H9 (cell line): Measurements from ENCODE around the gene UNC13C. TPM values are rescaled to one million over a fixed set of nuclear protein-coding genes. Genes with fewer than 3 reads are reported as not detected.

Experiments used
- DNase-seq: peaks from one replicate; pipeline ENCODE4 v3.0.0-alpha.2; 2017
- H2AFZ ChIP-seq: one replicate; pipeline ENCODE4 v1.6.1; 2013; ENCODE audit warnings: mild to moderate bottlenecking, low read length, control low read depth, moderate library complexity
- H2AK5ac ChIP-seq: 2 replicates; pipeline ENCODE4 v1.6.1; 2013; ENCODE audit warnings: low read length, control low read depth, mixed read lengths; ENCODE audit not compliant: insufficient read length
- H2BK120ac ChIP-seq: one replicate; pipeline ENCODE4 v1.6.1; 2013; ENCODE audit warnings: low read depth, mild to moderate bottlenecking, low read length, control low read depth, inconsistent platforms; ENCODE audit not compliant: poor library complexity, severe bottlenecking
- H2BK12ac ChIP-seq: 2 replicates; pipeline ENCODE4 v1.6.1; 2013; ENCODE audit warnings: low read length, control low read depth, mixed read lengths, low read depth; ENCODE audit not compliant: insufficient read length
- H2BK15ac ChIP-seq: 2 replicates; pipeline ENCODE4 v1.6.1; 2013; ENCODE audit warnings: low read depth, low read length, control low read depth
- H2BK20ac ChIP-seq: one replicate; pipeline ENCODE4 v1.6.1; 2013; ENCODE audit warnings: low read depth, mild to moderate bottlenecking, low read length, control low read depth, inconsistent platforms; ENCODE audit not compliant: poor library complexity, severe bottlenecking
- H2BK5ac ChIP-seq: 2 replicates; pipeline ENCODE4 v1.6.1; 2013; ENCODE audit warnings: low read length, control low read depth, mixed read lengths; ENCODE audit not compliant: insufficient read length
- H3K14ac ChIP-seq: 2 replicates; pipeline ENCODE4 v1.6.1; 2013; ENCODE audit warnings: low read length, control low read depth; ENCODE audit not compliant: insufficient read depth
- H3K18ac ChIP-seq: 2 replicates; pipeline ENCODE4 v1.6.1; 2013; ENCODE audit warnings: low read depth, mild to moderate bottlenecking, mixed read lengths, low read length, control low read depth; ENCODE audit not compliant: insufficient read length
- H3K23ac ChIP-seq: 2 replicates; pipeline ENCODE4 v1.6.1; 2013; ENCODE audit warnings: low read length, control low read depth, mixed read lengths, low read depth; ENCODE audit not compliant: insufficient read length
- H3K23me2 ChIP-seq: 2 replicates; pipeline ENCODE4 v1.6.1; 2013; ENCODE audit warnings: low read depth, mild to moderate bottlenecking, mixed read lengths, low read length, control low read depth; ENCODE audit not compliant: insufficient read length, poor library complexity, severe bottlenecking
- H3K27ac ChIP-seq: 2 replicates; pipeline ENCODE4 v1.5.1; 2013; ENCODE audit warnings: low read length, control low read depth, mixed read lengths, low read depth; ENCODE audit not compliant: insufficient read length
- H3K27me3 ChIP-seq: 2 replicates; pipeline ENCODE4 v1.6.1; 2013; ENCODE audit warnings: low read length, control low read depth, inconsistent platforms; ENCODE audit not compliant: insufficient read depth
- H3K4ac ChIP-seq: 2 replicates; pipeline ENCODE4 v1.6.1; 2013; ENCODE audit warnings: low read depth, mild to moderate bottlenecking, control low read depth, inconsistent platforms, low read length, moderate library complexity
- H3K4me1 ChIP-seq: 2 replicates; pipeline ENCODE4 v1.6.1; 2013; ENCODE audit warnings: low read length, control low read depth, inconsistent platforms; ENCODE audit not compliant: insufficient read depth
- H3K4me2 ChIP-seq: 2 replicates; pipeline ENCODE4 v1.6.1; 2013; ENCODE audit warnings: low read length, control low read depth, mixed read lengths; ENCODE audit not compliant: insufficient read length, insufficient read depth
- H3K56ac ChIP-seq: 2 replicates; pipeline ENCODE4 v1.6.1; 2013; ENCODE audit warnings: low read depth, mild to moderate bottlenecking, mixed read lengths, low read length, control low read depth; ENCODE audit not compliant: insufficient read length
- H3K79me1 ChIP-seq: 2 replicates; pipeline ENCODE4 v1.6.1; 2013; ENCODE audit warnings: low read depth, mild to moderate bottlenecking, moderate library complexity, low read length, control low read depth, inconsistent platforms; ENCODE audit not compliant: insufficient read depth, poor library complexity, severe bottlenecking
- H3K79me2 ChIP-seq: 2 replicates; pipeline ENCODE4 v1.6.1; 2013; ENCODE audit warnings: low read length, control low read depth, inconsistent platforms; ENCODE audit not compliant: insufficient read depth
- H3K9ac ChIP-seq: 2 replicates; pipeline ENCODE4 v1.6.1; 2013; ENCODE audit warnings: low read length, control low read depth, mixed read lengths; ENCODE audit not compliant: insufficient read length; ENCODE audit errors: extremely low read depth
- H3K9me3 ChIP-seq: one replicate; pipeline ENCODE4 v1.6.1; 2013; ENCODE audit warnings: low read depth, low read length, inconsistent platforms; ENCODE audit not compliant: control insufficient read depth
- H3T11ph ChIP-seq: one replicate; pipeline ENCODE4 v1.6.1; 2013; ENCODE audit warnings: mild to moderate bottlenecking, low read length, control low read depth, inconsistent platforms
- H4K20me1 ChIP-seq: one replicate; pipeline ENCODE4 v1.6.1; 2013; ENCODE audit not compliant: control insufficient read depth, insufficient read length, insufficient read depth
- H4K5ac ChIP-seq: 2 replicates; pipeline ENCODE4 v1.6.1; 2013; ENCODE audit warnings: low read depth, mild to moderate bottlenecking, mixed read lengths, low read length, control low read depth; ENCODE audit not compliant: insufficient read length
- H4K8ac ChIP-seq: replicated peaks from 2 replicates; pipeline ENCODE4 v1.6.1; 2013; ENCODE audit warnings: low read length, control low read depth, mixed read lengths, low read depth; ENCODE audit not compliant: insufficient read length
- H4K91ac ChIP-seq: 2 replicates; pipeline ENCODE4 v1.6.1; 2013; ENCODE audit warnings: low read depth, mild to moderate bottlenecking, moderate library complexity, mixed read lengths, low read length, control low read depth; ENCODE audit not compliant: insufficient read length
- H3K27ac Mint-ChIP-seq, 3 experiments: 2 replicates in 2 of 3; 3 replicates in 1 of 3; pipeline ENCODE4 v1.8.0; 2020 to 2021; ENCODE audit warnings: mixed read lengths in 3 of 3, mild to moderate bottlenecking in 1 of 3, moderate library complexity in 1 of 3
- H3K27me3 Mint-ChIP-seq: 2 replicates; pipeline ENCODE4 v1.8.0; 2021; ENCODE audit warnings: low read depth, mild to moderate bottlenecking, moderate library complexity, mixed read lengths
- H3K36me3 Mint-ChIP-seq, 3 experiments: 2 replicates in 2 of 3; 3 replicates in 1 of 3; pipeline ENCODE4 v1.8.0; 2020 to 2021; ENCODE audit warnings: low read depth in 3 of 3, mixed read lengths in 3 of 3; ENCODE audit not compliant: insufficient read depth in 1 of 3
- H3K4me1 Mint-ChIP-seq, 2 experiments: 2 replicates each; pipeline ENCODE4 v1.8.0; 2020; ENCODE audit warnings: mixed read lengths in 2 of 2
- H3K4me3 Mint-ChIP-seq, 2 experiments: 2 replicates in 1 of 2; 3 replicates in 1 of 2; pipeline ENCODE4 v1.8.0; 2020 to 2021; ENCODE audit warnings: mild to moderate bottlenecking in 2 of 2, mixed read lengths in 2 of 2, moderate library complexity in 1 of 2
- H3K9me3 Mint-ChIP-seq, 2 experiments: 2 replicates in 1 of 2; 3 replicates in 1 of 2; pipeline ENCODE4 v1.8.0; 2020; ENCODE audit warnings: mild to moderate bottlenecking in 2 of 2, mixed read lengths in 2 of 2, moderate library complexity in 1 of 2
- CTCF ChIP-seq: fragments of 200-600 bp; sonication (generic); conservative IDR thresholded peaks from 3 replicates; pipeline ENCODE4 v1.8.0; 2021; ENCODE audit warnings: antibody characterized with exemption, mild to moderate bottlenecking
- WGBS: extraction: QIAGEN DNeasy Blood & Tissue Kit; methylation state at CpG from one replicate; pipeline ENCODE4 v1.1.7; 2013; ENCODE audit warnings: missing lambda C conversion rate, low lambda C conversion rate, mixed read lengths; ENCODE audit not compliant: insufficient read length; ENCODE audit errors: extremely low coverage; 5-methylcytosine and 5-hydroxymethylcytosine counted together
- total RNA-seq: library from RNA; stranded (reverse); gene quantifications from 2 replicates; pipeline ENCODE4 v1.2.1, GENCODE V29; 2021

Gene UNC13C
- total RNA-seq, 1 experiment from 2014 or later: 0.02 TPM

DNA sequence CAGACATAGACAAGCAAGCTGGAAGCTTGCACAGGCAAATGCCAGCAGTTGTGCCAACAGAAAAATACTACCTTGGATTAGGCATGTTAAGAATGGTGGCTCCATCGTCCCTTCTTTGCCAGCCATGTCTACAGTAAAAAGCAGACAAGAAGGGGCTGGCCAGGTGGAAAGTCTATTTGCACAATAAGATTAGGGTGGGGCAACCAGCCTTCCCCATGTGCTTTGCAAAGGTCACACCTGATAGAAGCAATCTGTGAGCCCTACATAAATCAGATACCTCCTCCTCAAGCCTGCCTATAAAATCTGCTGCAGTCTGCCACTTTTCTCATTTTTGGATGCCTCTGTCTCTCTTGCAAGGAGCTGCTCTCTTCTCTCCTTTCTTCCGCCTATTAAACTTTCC is 662.6 kb downstream of the UNC13C start:
- Histone ChIP-seq H4K20me1 (no peaks in the 10 kb centered on the region), H3K27ac (no peak overlapping the region), H2BK20ac (no peak overlapping the region), H2AK5ac (no peak overlapping the region), H3K18ac (no peak overlapping the region), H4K5ac (no peak overlapping the region), H3K9ac (no peak overlapping the region), H2BK15ac (no peak overlapping the region), H3K79me2 (no peaks in the 10 kb centered on the region), H3K4ac (no peak overlapping the region), H3K56ac (no peak overlapping the region), H3K4me1 (no peaks in the 10 kb centered on the region), H2BK120ac (no peak overlapping the region), H3K9me3 (no peaks in the 10 kb centered on the region), H3K4me2 (no peak overlapping the region), H3K14ac (no peak overlapping the region), H4K8ac (no peak overlapping the region), H3K79me1 (no peaks in the 10 kb centered on the region), H3K27me3 (no peaks in the 10 kb centered on the region), H3T11ph (no peak overlapping the region), H2BK12ac (no peak overlapping the region), H3K23me2 (no peaks in the 10 kb centered on the region), H2BK5ac (no peak overlapping the region), H4K91ac (no peak overlapping the region), H3K23ac (no peak overlapping the region), H2AFZ (no peak overlapping the region)
- TF ChIP-seq CTCF: no peak
- H3K36me3 Mint-ChIP-seq: no peaks in the 10 kb centered on the region; a peak in 1 of 7 replicates
- WGBS: no CpG with 5 or more reads among the region's 2 CpGs
- 0 out of 4 replicates have a peak, but pooled peaks cover 0 to under 1% of the 10 kb centered on the region in 2 experiments for H3K4me1 Mint-ChIP-seq
- no peak overlapping the region for H3K27ac Mint-ChIP-seq
- H3K27me3 Mint-ChIP-seq: no peaks in the 10 kb centered on the region; the same call in 1 of the 2 replicates
- DNase-seq: no peak
- peaks cover 4 to 5% of the 10 kb centered on the region in 2 experiments; a peak in 2 of 5 replicates for H3K9me3 Mint-ChIP-seq
- H3K4me3 Mint-ChIP-seq: no peak overlapping the region
